ENCODE data around the gene XPR1.

The XPR1 gene

DNA sequence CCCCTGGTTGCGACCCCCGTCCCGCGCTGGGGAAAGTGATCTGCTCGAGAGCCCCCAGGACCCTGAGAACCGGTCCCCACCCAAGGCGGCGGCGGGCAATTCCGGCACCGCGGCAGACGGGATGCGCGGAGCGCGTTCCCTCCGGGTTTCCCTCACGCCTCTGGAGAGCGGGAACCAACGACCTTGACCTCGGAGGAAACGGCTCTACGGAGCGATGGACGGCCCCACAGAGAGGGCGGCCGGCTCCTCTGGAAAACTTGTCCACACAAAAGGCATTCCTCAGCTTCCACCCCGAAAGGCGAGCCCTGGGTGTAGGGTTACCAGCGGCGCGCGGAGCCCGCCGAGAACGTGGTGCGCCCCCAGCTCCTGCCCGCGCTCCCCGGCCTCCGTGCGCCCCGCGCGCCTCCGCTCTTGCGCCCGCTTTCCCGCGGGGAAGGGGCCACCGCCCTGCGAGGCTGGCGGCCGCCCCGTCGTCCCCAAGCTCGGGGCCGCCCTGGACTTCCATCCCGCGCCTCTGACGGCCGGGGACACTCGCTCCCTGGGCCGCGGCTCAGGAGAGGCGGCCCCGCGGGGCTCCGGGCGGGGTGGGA is 280.5 kb downstream of the XPR1 start:
- DNase-seq (ENCODE audit: low read depth in 1 of 2, low spot score in 1 of 2) = no peak

DNA sequence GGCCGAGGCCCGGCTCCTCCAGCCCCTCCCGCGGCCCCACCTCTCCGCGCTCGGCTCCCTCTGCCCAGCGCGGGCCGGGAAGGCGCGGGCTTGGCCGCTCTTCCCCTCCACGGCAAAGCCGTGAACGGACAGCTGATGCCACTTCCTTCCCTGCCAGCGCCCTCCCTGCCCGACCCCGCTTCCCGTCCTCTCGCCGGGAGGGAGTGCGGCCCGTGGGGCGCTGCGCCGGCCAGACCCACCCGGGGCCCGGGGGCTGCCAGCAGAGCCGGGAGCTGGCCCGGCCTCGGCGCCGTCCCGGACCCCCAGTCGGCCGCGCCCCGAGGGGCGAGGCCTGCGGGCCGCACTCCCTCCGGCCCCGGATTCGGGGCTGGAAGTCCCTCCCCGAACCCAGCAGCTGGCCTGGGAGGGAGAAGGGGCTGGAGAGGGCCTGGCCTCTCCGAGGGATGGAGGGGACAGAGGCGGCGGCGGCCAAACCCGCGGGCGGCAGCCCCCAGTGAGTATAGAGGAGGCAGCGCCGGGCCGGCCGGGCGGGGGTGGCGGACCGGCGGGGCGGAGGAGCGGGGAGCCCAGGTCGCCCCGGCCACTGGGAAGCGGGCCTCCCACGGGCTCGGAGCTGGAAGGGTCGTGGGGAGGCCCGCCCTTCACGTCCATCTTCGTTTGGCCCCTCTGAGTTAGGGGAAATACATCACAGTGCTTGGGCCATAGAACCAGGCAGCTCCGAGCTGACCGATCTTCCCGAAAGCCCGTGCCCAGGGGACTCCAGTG is 281.2 kb downstream of the XPR1 start, which contains the start of gene KIAA1614:
TSS of gene KIAA1614 (plus strand) at position 97 of the 765 bp plus-strand sequence. CDS start at position 444, 347 bp downstream.
- no peak for DNase-seq (ENCODE audit: low read depth in 1 of 2, low spot score in 1 of 2)

DNA sequence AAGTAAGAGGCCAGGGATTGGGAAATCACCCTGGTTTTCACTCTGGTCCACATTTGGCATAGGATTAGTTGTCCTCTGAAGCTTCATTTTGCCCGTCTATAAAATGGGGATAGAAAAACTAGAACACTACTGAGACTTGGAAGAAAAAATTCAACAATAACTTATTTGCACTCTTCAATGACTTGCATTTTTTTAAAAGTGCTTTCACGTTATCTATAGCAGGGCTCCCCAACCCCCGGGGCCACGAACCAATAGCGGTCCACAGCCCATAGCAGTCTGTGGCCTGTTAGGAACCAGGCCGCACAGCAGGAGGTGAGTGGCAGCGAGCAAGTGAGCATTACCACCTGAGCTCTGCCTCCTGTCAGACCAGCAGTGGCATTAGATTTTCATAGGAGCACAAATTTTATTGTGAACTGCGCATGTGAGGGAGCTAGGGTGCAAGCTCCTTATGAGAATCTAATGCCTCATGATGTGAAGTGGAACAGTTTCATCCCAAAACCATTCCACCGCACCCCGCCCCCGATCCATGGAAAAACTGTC is 283.7 kb downstream of the XPR1 start:
- DNase-seq (ENCODE audit: low read depth in 1 of 2, low spot score in 1 of 2) = no peak

DNA sequence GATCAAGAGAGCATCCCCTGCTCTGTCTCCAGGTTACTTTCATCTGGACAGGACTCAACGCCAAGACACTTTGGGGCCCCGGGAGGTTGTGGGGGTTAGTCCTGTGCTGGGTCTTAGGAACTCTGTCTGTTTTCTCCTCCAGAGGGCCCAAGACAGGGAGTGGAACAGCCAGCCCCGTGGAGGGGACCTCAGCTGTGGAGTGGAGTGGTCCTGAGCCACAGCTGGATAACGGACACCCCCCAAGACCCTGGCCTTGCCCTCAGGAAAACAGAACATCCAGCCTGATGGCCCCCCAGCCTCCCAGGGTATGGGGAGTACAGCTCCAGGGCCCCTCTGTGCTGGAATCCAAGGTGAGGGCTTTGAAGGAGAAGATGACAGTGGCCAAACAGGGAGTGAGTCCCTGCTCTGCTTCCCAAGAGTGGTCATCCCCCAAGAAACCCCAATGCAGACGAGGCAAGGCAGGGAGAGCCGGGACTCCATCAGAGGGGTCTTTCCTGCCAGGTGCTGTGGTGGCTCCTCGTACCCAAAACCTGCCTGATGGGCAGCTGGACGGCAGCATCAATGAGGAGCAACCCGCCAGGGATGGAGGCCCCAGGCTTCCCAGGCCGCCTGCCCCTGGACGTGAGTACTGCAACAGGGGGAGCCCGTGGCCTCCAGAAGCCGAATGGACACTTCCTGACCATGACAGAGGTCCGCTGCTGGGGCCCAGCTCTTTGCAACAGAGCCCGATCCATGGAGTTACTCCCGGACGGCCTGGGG is 284.4 kb downstream of the XPR1 start:
- no peak for DNase-seq (ENCODE audit: low read depth in 1 of 2, low spot score in 1 of 2)

DNA sequence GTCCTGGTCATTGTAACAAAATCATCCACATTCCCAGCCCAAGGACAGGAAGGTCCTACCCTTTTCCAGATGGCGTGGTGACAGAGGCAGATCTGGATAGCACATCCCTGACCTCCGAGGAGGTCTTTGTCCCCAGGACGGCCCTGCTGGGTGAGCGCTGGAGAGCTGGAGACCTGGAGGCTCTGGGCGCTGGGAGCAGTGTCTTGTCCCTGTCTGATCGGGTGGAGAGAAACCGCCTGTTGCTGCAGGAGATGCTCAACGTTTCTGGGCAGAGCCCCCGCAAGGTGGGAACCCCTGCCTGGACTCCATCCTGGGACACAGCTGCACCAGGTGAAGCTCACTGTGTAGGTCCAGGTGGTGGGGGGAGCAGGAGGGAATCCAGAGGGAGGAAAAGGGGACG is 284.9 kb downstream of the XPR1 start:
- DNase-seq (ENCODE audit: low read depth in 1 of 2, low spot score in 1 of 2) = no peak

DNA sequence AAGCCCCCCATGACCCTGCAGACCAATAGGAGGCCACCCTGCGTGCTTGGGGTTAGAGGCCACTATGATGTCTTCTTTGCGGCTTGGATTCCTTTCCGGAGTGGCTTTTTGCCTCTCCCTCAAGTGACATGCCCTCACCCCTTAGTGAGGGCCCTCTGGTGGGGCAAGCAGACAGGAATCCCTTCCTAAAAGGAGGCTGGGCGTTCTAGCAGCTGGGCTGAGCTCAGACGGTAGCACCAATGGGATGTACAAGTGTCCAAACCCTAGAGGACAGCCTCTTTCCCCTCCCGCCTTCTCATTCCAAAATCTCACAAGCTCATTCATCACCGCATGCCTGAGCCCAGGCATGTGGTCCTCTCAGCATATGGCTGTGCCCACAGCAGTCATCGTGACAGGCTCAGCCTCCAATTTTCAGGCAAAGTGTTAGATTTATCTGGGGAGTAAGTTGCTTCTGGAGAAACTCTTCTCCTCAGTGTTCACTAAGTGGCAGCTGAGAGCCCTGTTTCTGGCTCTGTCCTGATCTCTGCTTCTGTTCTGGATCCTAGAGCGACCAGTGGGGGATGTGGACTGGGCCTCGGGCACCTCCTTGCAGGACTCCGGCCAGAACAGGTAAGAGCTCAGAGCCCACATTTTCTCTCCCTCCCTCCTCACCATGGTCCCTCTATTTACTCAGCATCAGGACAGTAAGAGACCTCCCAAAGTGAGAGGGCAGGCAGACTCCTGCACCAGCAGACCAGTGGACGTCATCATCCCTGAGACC is 285.7 kb downstream of the XPR1 start:
- DNase-seq (ENCODE audit: low read depth in 1 of 2, low spot score in 1 of 2) = no peak

DNA sequence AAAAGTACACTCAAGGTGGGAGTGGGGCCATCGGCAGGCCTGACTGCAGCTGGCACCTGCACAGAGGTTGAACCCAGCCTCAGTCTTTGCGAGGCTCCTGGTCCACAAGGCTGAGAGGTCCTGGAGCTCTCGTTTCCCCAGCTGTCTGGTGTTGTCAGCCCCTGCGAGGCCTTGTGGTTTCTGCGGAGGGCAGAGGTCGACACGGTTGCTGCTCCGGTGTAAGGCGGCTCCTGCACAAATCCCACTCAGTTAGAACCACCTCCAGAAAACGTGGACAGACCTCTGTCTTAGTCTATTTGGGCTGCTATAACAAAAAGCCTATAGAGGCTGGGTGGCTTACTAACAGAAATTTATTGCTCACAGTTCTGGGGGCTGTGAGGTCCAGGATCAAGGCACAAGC is 286.7 kb downstream of the XPR1 start:
- no peak for DNase-seq (ENCODE audit: low read depth in 1 of 2, low spot score in 1 of 2)

DNA sequence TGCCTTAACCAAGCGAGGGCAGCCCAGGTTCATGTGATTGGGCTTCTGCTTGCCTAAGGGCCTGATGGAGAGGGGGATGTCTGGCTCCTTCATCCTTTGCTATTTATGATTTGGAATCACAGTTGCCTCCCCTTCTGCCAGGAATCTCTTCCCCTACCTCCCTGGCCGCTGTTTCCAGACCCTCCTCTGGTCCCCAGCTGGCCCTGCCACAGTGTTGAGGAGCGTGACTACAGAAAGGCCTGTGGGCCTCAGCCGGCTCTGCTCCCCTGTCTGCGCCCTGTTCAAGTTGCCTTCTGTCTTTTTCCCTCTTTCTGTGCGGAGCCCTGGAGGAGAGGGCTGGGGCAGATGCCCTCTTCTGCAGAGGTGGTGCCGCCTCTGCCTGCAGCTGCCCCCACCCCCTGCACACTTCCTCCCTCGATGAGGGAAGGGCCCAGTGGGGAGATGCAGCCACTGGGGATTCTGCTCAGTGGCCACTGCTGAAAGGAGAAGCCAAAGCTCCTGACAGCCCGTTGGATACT is 287.4 kb downstream of the XPR1 start:
- no peak for DNase-seq (ENCODE audit: low read depth in 1 of 2, low spot score in 1 of 2)

DNA sequence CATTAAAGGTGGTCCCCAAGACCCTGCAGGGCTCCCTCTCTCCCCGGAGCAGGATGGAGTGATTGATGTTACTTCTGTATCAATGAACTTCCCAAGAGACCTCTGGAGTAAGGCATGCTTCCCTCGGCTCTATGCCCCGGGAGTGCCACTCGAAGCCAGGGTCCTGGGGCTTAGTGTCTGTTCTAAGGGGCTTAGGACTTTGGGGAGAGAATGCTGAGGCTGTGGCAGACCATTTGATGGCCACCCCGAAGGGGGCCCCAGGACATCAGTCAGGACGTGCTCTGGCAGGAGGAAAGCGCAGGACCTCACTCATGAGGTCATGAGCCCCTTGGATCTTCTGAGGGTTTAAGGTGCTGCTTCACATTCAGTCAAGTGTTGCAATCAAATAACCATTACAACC is 288.4 kb downstream of the XPR1 start:
- no peak for DNase-seq (ENCODE audit: low read depth in 1 of 2, low spot score in 1 of 2)

DNA sequence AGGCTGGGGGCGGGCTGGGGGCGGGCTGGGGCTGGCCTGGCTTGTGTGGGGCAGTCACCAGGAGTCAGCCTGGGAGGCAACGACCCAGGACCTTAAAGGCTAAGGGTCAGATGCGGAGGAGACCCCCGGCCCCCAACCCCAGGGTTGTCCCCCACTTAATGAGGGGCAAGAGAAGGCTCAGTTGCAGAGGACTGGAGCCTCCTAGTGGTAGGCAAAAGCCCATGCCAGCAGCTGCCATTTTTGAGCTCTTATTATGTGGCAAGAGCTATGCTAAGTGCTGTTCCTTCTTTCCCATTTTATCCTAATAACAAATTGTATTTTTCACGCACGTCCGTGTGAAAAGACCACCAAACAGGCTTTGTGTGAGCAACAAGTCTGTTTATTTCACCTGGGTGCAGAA is 288.9 kb downstream of the XPR1 start:
- no peak for DNase-seq (ENCODE audit: low read depth in 1 of 2, low spot score in 1 of 2)

DNA sequence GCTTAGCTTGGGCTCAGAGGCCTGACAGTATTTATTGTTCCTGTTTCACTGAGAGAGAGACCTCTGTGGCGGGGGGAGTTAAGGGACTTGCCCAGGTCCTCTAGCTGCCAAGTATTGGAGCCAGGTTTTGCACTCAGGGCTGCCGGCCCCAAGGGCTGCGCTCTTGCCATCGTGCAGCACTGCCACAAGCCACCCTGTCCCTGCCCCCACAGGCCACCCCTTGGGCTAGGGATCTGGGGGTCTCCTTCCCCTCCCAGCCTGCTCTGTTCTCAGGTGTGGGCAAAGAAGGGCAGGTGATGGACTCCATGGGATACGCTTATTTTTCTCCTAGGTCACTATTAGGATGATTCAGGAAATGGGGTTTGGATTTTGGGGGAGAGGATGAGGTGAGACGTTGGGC is 289.6 kb downstream of the XPR1 start:
- no peak for DNase-seq (ENCODE audit: low read depth in 1 of 2, low spot score in 1 of 2)

DNA sequence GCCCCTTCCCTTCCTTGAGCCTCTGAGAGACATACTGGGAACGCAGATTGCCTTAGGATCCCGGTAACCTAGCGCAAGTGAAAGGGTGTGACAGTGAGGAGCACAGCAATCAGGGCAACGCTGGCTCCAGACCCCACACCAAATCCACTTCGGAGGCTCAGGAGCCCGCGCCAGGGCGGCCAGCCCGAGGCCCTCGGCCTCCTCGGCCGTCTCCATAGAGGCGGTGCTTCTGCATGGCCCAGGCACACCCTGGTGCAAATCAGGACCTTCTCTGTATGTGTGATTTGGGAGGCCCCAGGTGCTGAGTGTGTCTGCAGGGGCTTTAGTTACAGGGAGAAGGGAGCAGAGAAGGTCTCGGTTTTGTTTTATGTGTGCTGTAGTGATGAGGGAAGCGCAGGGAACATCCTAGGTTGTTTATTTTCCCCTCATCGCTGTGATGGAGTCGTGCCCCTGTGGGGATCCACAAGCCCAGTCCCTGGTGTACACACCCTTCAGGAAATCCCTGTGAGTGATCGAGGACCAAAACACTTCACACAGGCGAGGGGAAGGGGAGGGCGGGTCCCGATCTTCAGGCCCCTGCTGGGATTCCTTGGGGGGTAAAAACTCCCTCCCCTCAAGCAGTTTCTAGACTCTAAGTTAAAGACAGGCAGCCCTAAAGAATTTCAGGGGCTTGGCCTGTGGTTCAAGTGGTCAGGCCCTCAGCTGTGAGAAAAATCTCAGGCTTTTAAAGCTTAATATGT is 290.2 kb downstream of the XPR1 start:
- no peak for DNase-seq (ENCODE audit: low read depth in 1 of 2, low spot score in 1 of 2)

DNA sequence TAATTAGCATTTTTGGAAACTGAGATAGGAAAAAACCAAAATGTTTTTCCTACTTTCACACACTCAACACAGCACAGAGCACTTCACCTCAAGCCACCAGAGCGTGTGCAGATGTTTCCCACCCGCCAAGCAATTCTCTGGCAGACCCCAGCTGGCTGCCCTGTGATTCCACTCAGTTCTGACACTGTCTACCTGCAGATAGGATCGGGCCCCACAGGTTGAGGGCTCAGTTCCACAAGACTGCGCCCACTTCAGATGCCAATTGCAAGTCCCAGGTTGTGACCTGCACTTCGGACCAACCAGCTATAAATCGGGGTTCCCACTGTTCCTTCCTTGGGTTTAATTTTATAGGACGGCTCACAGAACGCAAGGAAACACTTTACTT is 290.8 kb downstream of the XPR1 start:
- DNase-seq (ENCODE audit: low read depth in 1 of 2, low spot score in 1 of 2) = no peak

DNA sequence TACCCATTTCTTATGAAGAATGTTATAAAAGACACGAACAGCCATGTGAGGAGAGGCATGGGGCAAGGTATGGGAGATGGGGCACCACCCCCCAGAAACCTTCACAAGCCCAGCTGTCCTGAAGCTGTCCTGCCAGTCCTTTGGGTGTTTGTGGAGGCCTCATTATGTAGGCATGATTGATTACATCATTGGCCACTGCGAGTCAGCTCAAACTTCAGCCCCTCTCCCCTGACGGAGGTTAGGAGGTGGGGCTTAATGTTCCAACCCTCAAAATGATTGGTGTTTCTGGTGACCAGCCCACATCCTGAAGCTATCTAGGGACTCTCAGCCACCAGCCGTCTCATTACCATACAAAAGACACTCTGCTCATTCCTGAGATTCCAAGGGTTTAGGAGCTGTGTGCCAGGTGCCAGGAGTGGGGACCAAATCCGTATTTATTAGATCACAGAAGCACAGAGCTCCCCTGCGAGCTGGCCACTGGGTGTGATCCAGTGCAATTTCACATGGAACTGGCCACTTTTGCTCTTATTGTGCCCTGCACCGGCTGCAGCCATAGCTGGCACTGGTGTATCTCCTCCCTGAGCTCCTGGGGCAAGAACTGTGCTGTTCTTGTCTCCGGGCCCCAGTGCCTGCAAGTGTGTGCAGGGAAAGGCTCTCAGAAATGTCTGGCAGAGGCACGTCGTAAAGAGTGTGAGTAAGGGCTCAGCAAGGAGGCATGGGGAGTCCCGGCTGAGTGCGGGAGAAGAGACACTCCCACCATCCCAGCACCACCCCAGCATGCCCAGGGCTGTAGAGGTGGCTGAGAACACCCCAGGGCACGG is 291.4 kb downstream of the XPR1 start:
- no peak for DNase-seq (ENCODE audit: low read depth in 1 of 2, low spot score in 1 of 2)

DNA sequence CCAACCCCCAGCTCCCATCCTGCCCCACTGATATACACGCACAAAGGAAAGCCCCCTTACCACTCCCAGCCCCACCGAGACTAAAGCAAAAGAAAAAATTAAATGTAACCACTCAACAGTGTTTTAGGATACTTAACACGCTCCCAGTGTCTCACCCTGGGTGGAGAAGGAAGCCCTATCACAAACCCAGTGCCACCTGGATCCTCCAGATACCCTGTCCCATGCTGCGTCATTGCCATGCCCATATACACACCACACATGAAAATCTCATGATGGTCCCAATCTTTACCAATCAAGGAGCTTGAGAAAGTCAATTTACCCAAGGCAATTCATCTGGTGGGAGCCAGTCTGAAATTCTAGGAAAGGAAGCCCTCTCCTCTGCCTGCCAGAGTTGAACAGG is 292.1 kb downstream of the XPR1 start:
- no peak for DNase-seq (ENCODE audit: low read depth in 1 of 2, low spot score in 1 of 2)

DNA sequence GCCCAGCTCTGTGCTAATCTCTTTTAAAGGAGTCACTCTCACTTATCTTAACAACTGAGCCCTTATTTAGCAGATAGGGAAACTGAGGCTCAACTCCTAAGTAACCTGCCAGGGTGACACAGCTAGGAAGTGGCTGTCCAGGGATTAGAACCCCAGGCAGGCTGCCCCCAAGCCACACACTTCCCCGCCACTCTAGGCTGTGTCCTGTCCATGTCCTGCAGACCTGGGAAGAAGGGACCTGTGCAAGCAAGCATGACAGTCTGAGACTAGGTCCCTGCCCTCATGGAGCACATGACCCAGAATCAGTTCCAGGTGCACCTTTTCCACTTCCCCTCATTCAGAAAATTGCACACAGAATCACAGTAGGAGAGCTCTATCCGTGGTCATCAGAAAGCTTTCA is 293.1 kb downstream of the XPR1 start:
- no peak for DNase-seq (ENCODE audit: low read depth in 1 of 2, low spot score in 1 of 2)

DNA sequence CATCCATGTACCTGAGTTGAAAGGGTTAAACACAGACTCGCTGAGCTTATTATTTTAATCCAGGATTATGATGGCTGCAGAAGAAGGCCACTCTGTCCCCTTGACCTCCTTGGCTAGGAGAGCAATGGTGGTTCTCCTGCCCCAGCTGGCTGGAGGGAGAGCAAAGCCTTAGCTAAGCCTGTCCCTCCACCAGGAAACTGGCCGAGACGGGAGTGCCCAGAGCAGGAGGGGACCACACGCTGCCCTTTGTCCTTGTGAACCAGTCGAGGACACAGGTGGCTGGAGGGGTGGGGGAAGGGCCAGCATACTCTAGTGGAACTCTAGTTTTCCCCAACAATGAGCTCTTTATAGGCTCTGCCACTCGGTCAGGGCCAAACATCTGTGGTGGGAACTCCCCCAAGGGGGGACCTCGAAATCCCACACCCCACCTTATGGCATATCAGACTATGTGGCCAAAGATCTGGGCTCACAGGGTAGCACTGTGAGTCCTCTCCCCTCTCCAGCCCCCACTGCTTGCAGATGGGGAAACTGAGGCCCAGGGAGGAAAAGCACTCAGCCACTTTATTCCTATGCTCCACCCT is 293.7 kb downstream of the XPR1 start:
- DNase-seq (ENCODE audit: low read depth in 1 of 2, low spot score in 1 of 2) = no peak

DNA sequence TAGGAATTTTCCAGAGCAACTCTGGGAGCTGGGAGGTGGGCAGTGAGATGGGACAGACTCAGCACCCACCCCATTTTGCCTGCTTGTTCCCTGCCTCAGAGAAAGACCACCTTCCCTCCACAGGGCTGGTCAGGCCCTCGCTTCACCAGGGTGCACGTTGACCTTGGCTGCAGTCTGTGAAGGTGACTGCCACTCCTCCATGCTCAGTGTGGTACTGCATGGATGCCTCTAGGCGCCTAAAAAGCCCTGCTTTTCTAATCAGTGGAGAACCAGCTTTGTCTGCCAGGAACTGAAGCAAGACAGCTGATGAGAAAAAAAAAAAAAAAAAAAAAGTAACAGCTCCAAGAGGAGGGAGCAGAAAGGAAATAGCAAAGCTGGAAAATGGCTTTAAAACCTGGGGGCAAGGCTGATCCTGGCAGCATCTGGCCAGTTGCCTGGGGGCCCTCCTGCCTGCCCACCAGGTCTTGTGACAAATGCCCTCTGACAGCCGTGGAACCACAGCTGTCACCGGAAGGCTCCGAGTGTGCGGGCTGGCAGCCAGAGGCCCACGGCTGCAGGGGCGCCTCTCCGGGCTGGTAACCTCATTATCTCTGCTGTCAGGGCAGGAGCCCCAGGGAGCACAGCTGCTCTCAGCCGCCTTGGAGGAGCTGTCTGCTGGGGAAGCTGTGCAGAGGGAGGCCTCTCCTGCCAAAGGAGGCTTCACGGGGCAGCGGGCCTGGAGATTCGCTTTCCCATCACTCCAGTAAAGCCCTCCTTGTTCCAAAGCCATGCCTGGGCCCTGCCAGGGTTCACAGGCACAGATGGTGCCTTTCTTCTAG is 294.6 kb downstream of the XPR1 start:
- DNase-seq (ENCODE audit: low read depth in 1 of 2, low spot score in 1 of 2) = no peak
